Spleen (tissue), 7 donors: ENCODE data around the gene SMPD1.

Source experiments
- POLR2A ChIP-seq, 3 donors: fragments of 450-650 bp; IDR thresholded peaks; one replicate each; pipeline ENCODE4 v1.5.1; 2017; ENCODE audit warnings: antibody characterized with exemption in 3 of 3, mild to moderate bottlenecking in 1 of 3
- POLR2AphosphoS5 ChIP-seq, 3 donors: sonication (generic); formaldehyde crosslinking; IDR thresholded peaks; one replicate each; pipeline ENCODE4 v1.5.1; 2017; ENCODE audit warnings: antibody characterized with exemption in 3 of 3
- TF ChIP-seq, protein P1 (sequence below), 11 experiments: fragments of 200-600 bp in 7 of 11; fragments of 450-650 bp in 4 of 11; sonication (generic) in 4 of 11; IDR thresholded peaks in 8 of 11; conservative IDR thresholded peaks in 3 of 11; 1 replicate in 7 of 11; 2 replicates in 4 of 11; pipeline versions ENCODE4 v1.4.0 to v1.8.0; 2016 to 2021; ENCODE audit warnings: antibody characterized with exemption in 11 of 11, inconsistent platforms in 4 of 11, mild to moderate bottlenecking in 1 of 11
- donor health status: DM: no; HTN: no; CAD: no; lungs with moderate emphysema.
- donor health status: DM: no; HTN: no; CAD: no.
- donor health status: DM: no; HTN: no; CAD: no.

DNA sequence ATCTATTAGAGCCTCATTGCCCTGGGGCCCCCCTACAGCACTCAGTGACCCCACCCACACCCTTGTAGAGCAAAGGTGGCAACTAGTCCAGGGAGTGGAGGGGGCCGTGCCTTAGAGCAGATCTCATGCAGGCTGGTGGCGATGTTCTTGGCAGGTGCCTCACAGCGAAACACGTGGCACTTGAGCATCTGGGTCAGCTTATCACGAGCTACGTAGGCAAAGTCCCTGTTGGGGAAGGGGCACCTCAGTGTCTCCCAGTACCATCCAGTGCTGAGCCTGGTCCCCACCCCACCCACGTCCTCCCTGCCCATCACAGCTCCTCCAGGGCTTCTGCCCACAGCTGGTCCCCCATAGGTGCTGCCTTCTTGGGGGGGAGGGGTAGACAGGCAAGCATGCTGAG, 11.2 kb downstream of the SMPD1 start:
- TF ChIP-seq, protein P1, sequence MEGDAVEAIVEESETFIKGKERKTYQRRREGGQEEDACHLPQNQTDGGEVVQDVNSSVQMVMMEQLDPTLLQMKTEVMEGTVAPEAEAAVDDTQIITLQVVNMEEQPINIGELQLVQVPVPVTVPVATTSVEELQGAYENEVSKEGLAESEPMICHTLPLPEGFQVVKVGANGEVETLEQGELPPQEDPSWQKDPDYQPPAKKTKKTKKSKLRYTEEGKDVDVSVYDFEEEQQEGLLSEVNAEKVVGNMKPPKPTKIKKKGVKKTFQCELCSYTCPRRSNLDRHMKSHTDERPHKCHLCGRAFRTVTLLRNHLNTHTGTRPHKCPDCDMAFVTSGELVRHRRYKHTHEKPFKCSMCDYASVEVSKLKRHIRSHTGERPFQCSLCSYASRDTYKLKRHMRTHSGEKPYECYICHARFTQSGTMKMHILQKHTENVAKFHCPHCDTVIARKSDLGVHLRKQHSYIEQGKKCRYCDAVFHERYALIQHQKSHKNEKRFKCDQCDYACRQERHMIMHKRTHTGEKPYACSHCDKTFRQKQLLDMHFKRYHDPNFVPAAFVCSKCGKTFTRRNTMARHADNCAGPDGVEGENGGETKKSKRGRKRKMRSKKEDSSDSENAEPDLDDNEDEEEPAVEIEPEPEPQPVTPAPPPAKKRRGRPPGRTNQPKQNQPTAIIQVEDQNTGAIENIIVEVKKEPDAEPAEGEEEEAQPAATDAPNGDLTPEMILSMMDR (IDR thresholded peaks at IDR 0.05 in 8 of 11, conservative IDR thresholded peaks at IDR 0.05 in 3 of 11), result no peak
- TF ChIP-seq POLR2A (IDR thresholded peaks at IDR 0.05) (no peak), POLR2AphosphoS5 (IDR thresholded peaks at IDR 0.05) (no peak)
